OCI-LY7 (cell line): ENCODE results near the gene TRABD2B.

ENCODE experiments used
- EZH2phosphoT487 ChIP-seq: fragments of 200-600 bp; sonication (generic); IDR thresholded peaks from 2 replicates; pipeline ENCODE4 v1.6.1; 2018; ENCODE audit warnings: low read depth, borderline replicate concordance, mild to moderate bottlenecking, mixed run types, antibody characterized with exemption, low read length, moderate library complexity, mixed read lengths
- TF ChIP-seq, protein P1 (sequence below): fragments of 200-600 bp; sonication (generic); conservative IDR thresholded peaks from 2 replicates; pipeline ENCODE4 v1.5.1; 2014; ENCODE audit warnings: mild to moderate bottlenecking, antibody characterized with exemption, low read length, moderate library complexity, mixed read lengths

DNA sequence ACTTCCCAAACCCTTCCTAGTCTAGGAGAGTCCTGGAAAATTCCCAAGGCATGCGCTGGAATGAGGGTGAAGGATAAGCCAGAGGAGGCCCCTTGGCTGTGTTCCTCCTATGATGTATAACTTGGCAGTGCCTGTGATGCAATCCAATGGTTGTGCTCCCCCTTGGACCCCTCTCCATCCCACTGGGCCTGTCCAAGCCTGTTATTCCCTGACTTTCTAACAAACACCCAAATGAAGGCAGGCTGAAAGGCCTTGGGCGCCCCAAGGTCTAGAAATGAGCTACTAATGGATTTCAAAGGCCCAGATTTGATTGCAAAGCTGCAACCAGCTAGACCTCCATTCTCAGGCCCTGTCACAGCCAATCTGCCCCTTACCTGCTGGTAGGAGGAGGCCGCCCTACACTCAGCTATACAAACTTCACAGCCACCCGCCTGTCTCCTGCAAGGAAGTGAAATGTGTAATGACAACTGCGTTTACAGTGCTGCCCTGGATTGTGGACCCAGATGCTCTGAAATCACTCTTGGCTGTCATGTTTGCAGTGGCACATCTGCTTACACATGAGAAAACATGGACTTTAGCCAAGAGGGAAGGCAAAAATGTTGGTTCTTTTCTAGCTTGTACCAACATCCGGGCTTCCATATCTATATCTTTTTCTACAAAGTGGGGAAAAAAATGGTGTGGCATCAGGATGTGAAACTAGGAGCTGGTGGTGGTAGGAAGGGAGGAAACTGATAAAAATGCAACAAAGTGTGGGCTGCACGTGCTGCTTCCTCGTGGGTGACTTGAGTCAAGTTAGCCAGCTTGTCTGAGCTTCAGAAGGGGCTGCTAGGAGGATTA is 130.4 kb downstream of the TRABD2B start:
- no peak for TF ChIP-seq EZH2phosphoT487
- TF ChIP-seq, protein P1, sequence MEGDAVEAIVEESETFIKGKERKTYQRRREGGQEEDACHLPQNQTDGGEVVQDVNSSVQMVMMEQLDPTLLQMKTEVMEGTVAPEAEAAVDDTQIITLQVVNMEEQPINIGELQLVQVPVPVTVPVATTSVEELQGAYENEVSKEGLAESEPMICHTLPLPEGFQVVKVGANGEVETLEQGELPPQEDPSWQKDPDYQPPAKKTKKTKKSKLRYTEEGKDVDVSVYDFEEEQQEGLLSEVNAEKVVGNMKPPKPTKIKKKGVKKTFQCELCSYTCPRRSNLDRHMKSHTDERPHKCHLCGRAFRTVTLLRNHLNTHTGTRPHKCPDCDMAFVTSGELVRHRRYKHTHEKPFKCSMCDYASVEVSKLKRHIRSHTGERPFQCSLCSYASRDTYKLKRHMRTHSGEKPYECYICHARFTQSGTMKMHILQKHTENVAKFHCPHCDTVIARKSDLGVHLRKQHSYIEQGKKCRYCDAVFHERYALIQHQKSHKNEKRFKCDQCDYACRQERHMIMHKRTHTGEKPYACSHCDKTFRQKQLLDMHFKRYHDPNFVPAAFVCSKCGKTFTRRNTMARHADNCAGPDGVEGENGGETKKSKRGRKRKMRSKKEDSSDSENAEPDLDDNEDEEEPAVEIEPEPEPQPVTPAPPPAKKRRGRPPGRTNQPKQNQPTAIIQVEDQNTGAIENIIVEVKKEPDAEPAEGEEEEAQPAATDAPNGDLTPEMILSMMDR = no peak
